SKM-1 (cell line): ENCODE data around the gene TECR.
A peak's percentile ranks its signal among the peaks of the same experiment; 100 is the strongest.
"Not testable (repeated sequence)": the region's sequence is repeated elsewhere in the genome, so short reads cannot be mapped to it uniquely, and the experiment has no call there.

Source experiments
- DNase-seq: peaks from one replicate; lab custom pipeline; 2025; ENCODE audit not compliant: unreplicated experiment; lab: John Stamatoyannopoulos, UW

Gene TECR

GRCh38 chr19:14533450-14533849 lies 4.1 kb downstream of the TECR start:
- DNase-seq: no peak

GRCh38 chr19:14536926-14537692 lies 7.7 kb downstream of the TECR start:
- no peak for DNase-seq

- no peak for DNase-seq
Observed at GRCh38 chr19:14540741-14541525, 11.5 kb downstream of the TECR start.

- not testable (repeated sequence) for DNase-seq
Observed at GRCh38 chr19:14541979-14542378, 12.6 kb downstream of the TECR start.

- no peak for DNase-seq
Observed at GRCh38 chr19:14542711-14543328, 13.4 kb downstream of the TECR start.

GRCh38 chr19:14544047-14544446 lies 14.7 kb downstream of the TECR start:
- no peak for DNase-seq

- no peak for DNase-seq
Observed at GRCh38 chr19:14544977-14545715, 15.8 kb downstream of the TECR start.

- no peak for DNase-seq
Observed at GRCh38 chr19:14545716-14546082, 16.3 kb downstream of the TECR start.

- no peak for DNase-seq
Observed at GRCh38 chr19:14550201-14550754, 20.9 kb downstream of the TECR start.

- DNase-seq: peak; percentile 90
Observed at GRCh38 chr19:14551134-14552005, 22.0 kb downstream of the TECR start.

GRCh38 chr19:14552006-14552360 lies 22.6 kb downstream of the TECR start:
- DNase-seq: not testable (repeated sequence)

- no peak for DNase-seq
Observed at GRCh38 chr19:14553042-14553938, 23.9 kb downstream of the TECR start.

GRCh38 chr19:14553939-14554243 lies 24.5 kb downstream of the TECR start:
- DNase-seq: no peak

GRCh38 chr19:14554382-14554812 lies 25.0 kb downstream of the TECR start:
- no peak for DNase-seq

- no peak for DNase-seq
Observed at GRCh38 chr19:14555918-14556661, 26.7 kb downstream of the TECR start.

- DNase-seq: peak; percentile 67
Observed at GRCh38 chr19:14556662-14557188, 27.3 kb downstream of the TECR start.

GRCh38 chr19:14558370-14559066 lies 29.1 kb downstream of the TECR start:
- no peak for DNase-seq
